ENCODE measurements around the gene TMEM234.
"Not testable (repeated sequence)": the region's sequence is repeated elsewhere in the genome, so short reads cannot be mapped to it uniquely, and the experiment has no call there.

TMEM234 gene

GRCh38 chr1:32221980-32222755 lies at the start of gene TMEM234, which contains the start of gene EIF3I:
TMEM234 (minus strand) TSS chr1:32222353; CDS start chr1:32222322, 31 bp downstream.
EIF3I (plus strand) TSS chr1:32222407; CDS start chr1:32222442, 35 bp downstream.
- Histone ChIP-seq H3K27ac (ENCODE audit: low read length) (peak within 1 kb of the TSS; percentile 94), H3K36me3 (ENCODE audit: control insufficient read depth in 2 of 2, insufficient read depth in 2 of 2, low read length in 2 of 2) (peaks cover 15 to 25% of the 10 kb centered on the region in 2 donors), H3K9me3 (ENCODE audit: control insufficient read depth in 2 of 2, low read length in 2 of 2) (no peaks in the 10 kb centered on the region), H3K4me3 (ENCODE audit: low read length in 2 of 2) (peak within 1 kb of the TSS; percentile 85 to 97), H3K9ac (ENCODE audit: low read length in 2 of 2) (peak within 1 kb of the TSS; percentile 95 to 100), H3K27me3 (ENCODE audit: control insufficient read depth in 1 of 2, insufficient read depth in 2 of 2, low read length in 2 of 2) (no peaks in the 10 kb centered on the region), H3K4me1 (ENCODE audit: control insufficient read depth, insufficient read depth, low read length) (peaks cover 30% of the 10 kb centered on the region)

DNA sequence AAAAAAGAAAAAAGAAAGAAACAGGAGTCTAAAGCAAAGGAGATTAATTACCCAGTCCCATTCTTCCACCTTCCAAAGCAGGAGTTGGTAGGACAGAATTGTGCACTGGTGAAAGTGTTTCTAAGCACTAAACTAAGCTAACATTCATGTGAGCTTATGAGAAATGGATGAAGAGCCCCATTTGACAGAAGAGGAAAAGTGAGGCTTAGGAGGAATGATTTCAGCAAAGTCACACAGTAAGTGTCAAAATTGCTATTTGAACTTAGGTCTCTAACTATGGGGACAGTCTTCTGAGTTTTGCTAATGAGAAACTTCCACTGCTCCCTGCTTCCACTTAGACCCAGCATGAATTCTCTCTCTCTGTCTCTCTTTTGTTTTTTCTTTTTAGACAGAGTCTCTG lies 47.6 kb upstream of the TMEM234 start:
- H3K9ac ChIP-seq (ENCODE audit: low read length in 2 of 2) = no peak overlapping the region
- no peak overlapping the region for H3K27ac ChIP-seq (ENCODE audit: low read length)
- H3K4me1 ChIP-seq (ENCODE audit: control insufficient read depth, insufficient read depth, low read length) = no peaks in the 10 kb centered on the region
- H3K9me3 ChIP-seq (ENCODE audit: control insufficient read depth in 2 of 2, low read length in 2 of 2) = no peaks in the 10 kb centered on the region
- peaks cover 10% of the 10 kb centered on the region in 2 donors for H3K27me3 ChIP-seq (ENCODE audit: control insufficient read depth in 1 of 2, insufficient read depth in 2 of 2, low read length in 2 of 2)
- H3K4me3 ChIP-seq (ENCODE audit: low read length in 2 of 2) = no peak overlapping the region
- H3K36me3 ChIP-seq (ENCODE audit: control insufficient read depth in 2 of 2, insufficient read depth in 2 of 2, low read length in 2 of 2) = no peaks in the 10 kb centered on the region

GRCh38 chr1:32266921-32267591 lies 44.9 kb upstream of the TMEM234 start:
- no peaks in the 10 kb centered on the region for H3K4me1 ChIP-seq (ENCODE audit: control insufficient read depth, insufficient read depth, low read length)
- no peak overlapping the region for H3K9ac ChIP-seq (ENCODE audit: low read length in 2 of 2)
- H3K27ac ChIP-seq (ENCODE audit: low read length) = no peak overlapping the region
- H3K4me3 ChIP-seq (ENCODE audit: low read length in 2 of 2) = no peak overlapping the region
- no peaks in the 10 kb centered on the region for H3K36me3 ChIP-seq (ENCODE audit: control insufficient read depth in 2 of 2, insufficient read depth in 2 of 2, low read length in 2 of 2)
- H3K27me3 ChIP-seq (ENCODE audit: control insufficient read depth in 1 of 2, insufficient read depth in 2 of 2, low read length in 2 of 2) = no peaks in the 10 kb centered on the region
- H3K9me3 ChIP-seq (ENCODE audit: control insufficient read depth in 2 of 2, low read length in 2 of 2) = no peaks in the 10 kb centered on the region

DNA sequence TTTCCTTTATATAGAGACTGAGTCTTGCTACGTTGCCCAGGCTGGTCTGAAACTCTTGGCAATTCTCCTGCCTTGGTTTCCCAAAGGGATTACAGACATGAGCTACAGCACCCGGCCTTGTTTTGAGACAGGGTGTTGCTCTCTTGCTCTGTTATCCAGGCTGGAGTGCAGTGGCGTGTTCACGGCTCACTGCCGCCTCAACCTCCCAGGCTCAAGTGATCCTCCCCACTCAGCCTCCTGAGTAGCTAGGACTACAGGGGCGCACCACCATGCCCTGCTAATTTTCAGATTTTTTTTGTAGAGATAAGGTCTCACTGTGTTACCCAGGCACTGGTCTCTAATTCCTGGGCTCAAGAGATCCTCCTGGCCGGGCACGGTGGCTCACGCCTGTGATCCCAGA lies 43.7 kb upstream of the TMEM234 start:
- Histone ChIP-seq H3K27me3 (ENCODE audit: control insufficient read depth in 1 of 2, insufficient read depth in 2 of 2, low read length in 2 of 2) (no peaks in the 10 kb centered on the region), H3K4me1 (ENCODE audit: control insufficient read depth, insufficient read depth, low read length) (no peaks in the 10 kb centered on the region), H3K27ac (ENCODE audit: low read length) (no peak overlapping the region), H3K9ac (ENCODE audit: low read length in 2 of 2) (no peak overlapping the region), H3K9me3 (ENCODE audit: control insufficient read depth in 2 of 2, low read length in 2 of 2) (no peaks in the 10 kb centered on the region), H3K36me3 (ENCODE audit: control insufficient read depth in 2 of 2, insufficient read depth in 2 of 2, low read length in 2 of 2) (no peaks in the 10 kb centered on the region), H3K4me3 (ENCODE audit: low read length in 2 of 2) (no peak overlapping the region)

DNA sequence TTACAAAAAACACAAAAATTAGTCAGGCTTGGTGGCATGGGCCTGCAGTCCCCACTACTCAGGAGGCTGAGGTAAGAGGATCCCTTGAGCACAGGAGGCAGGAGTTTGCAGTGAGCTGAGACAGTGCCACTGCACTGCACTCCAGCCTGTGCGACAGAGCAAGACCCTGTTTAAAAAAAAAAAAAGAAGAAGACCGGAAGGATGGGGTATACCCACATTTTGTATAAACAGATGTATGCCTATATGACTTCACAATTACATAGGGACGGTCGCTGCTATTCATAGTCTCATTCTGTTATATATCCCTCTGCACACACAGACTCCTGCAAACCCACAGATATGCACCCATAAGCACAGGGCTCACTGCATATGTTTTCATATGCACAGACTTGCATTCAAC lies 41.6 kb upstream of the TMEM234 start:
- Histone ChIP-seq H3K9ac (ENCODE audit: low read length in 2 of 2) (no peak overlapping the region), H3K36me3 (ENCODE audit: control insufficient read depth in 2 of 2, insufficient read depth in 2 of 2, low read length in 2 of 2) (no peaks in the 10 kb centered on the region), H3K27ac (ENCODE audit: low read length) (no peak overlapping the region), H3K4me3 (ENCODE audit: low read length in 2 of 2) (no peak overlapping the region), H3K27me3 (ENCODE audit: control insufficient read depth in 1 of 2, insufficient read depth in 2 of 2, low read length in 2 of 2) (no peaks in the 10 kb centered on the region), H3K9me3 (ENCODE audit: control insufficient read depth in 2 of 2, low read length in 2 of 2) (no peaks in the 10 kb centered on the region), H3K4me1 (ENCODE audit: control insufficient read depth, insufficient read depth, low read length) (no peaks in the 10 kb centered on the region)

DNA sequence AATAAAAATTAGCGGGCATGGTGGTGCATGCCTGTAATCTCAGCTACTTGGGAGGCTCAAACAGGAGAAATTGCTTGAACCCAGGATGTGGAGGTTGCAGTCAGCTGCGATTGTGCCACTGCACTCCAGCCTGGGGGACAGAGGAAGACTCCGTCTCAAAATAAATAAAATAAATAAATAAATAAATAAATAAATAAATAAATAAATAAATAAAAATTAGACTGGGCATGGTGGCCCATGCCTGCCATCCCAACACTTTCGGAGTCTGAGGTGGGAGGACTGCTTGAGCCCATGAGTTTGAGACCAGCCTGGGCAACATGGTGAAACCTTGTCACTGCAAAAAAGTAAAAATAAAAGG lies 41.1 kb upstream of the TMEM234 start:
- H3K36me3 ChIP-seq (ENCODE audit: control insufficient read depth in 2 of 2, insufficient read depth in 2 of 2, low read length in 2 of 2); H3K27ac ChIP-seq (ENCODE audit: low read length); H3K4me3 ChIP-seq (ENCODE audit: low read length in 2 of 2); H3K4me1 ChIP-seq (ENCODE audit: control insufficient read depth, insufficient read depth, low read length); H3K9ac ChIP-seq (ENCODE audit: low read length in 2 of 2); H3K9me3 ChIP-seq (ENCODE audit: control insufficient read depth in 2 of 2, low read length in 2 of 2); H3K27me3 ChIP-seq (ENCODE audit: control insufficient read depth in 1 of 2, insufficient read depth in 2 of 2, low read length in 2 of 2): not testable (repeated sequence)

GRCh38 chr1:32257227-32257508 lies 35.0 kb upstream of the TMEM234 start:
- Histone ChIP-seq H3K4me1 (ENCODE audit: control insufficient read depth, insufficient read depth, low read length) (peaks cover 3% of the 10 kb centered on the region), H3K4me3 (ENCODE audit: low read length in 2 of 2) (no peak overlapping the region), H3K36me3 (ENCODE audit: control insufficient read depth in 2 of 2, insufficient read depth in 2 of 2, low read length in 2 of 2) (no peaks in the 10 kb centered on the region), H3K9ac (ENCODE audit: low read length in 2 of 2) (no peak overlapping the region), H3K27ac (ENCODE audit: low read length) (no peak overlapping the region), H3K27me3 (ENCODE audit: control insufficient read depth in 1 of 2, insufficient read depth in 2 of 2, low read length in 2 of 2) (peaks cover 2 to 4% of the 10 kb centered on the region in 2 donors), H3K9me3 (ENCODE audit: control insufficient read depth in 2 of 2, low read length in 2 of 2) (no peaks in the 10 kb centered on the region)

- no peaks in the 10 kb centered on the region for H3K36me3 ChIP-seq (ENCODE audit: control insufficient read depth in 2 of 2, insufficient read depth in 2 of 2, low read length in 2 of 2)
- peaks cover 2 to 9% of the 10 kb centered on the region in 2 donors for H3K27me3 ChIP-seq (ENCODE audit: control insufficient read depth in 1 of 2, insufficient read depth in 2 of 2, low read length in 2 of 2)
- no peaks in the 10 kb centered on the region for H3K9me3 ChIP-seq (ENCODE audit: control insufficient read depth in 2 of 2, low read length in 2 of 2)
- no peak overlapping the region for H3K4me3 ChIP-seq (ENCODE audit: low read length in 2 of 2)
- H3K27ac ChIP-seq (ENCODE audit: low read length) = no peak overlapping the region
- H3K9ac ChIP-seq (ENCODE audit: low read length in 2 of 2) = no peak overlapping the region
- peaks cover 4% of the 10 kb centered on the region for H3K4me1 ChIP-seq (ENCODE audit: control insufficient read depth, insufficient read depth, low read length)
Observed at GRCh38 chr1:32256473-32257226, 34.5 kb upstream of the TMEM234 start.

- H3K4me1 ChIP-seq (ENCODE audit: control insufficient read depth, insufficient read depth, low read length) = peaks cover 4% of the 10 kb centered on the region
- H3K9ac ChIP-seq (ENCODE audit: low read length in 2 of 2) = no peak overlapping the region
- H3K27ac ChIP-seq (ENCODE audit: low read length) = no peak overlapping the region
- H3K36me3 ChIP-seq (ENCODE audit: control insufficient read depth in 2 of 2, insufficient read depth in 2 of 2, low read length in 2 of 2) = no peaks in the 10 kb centered on the region
- H3K4me3 ChIP-seq (ENCODE audit: low read length in 2 of 2) = no peak overlapping the region
- peaks cover 3 to 17% of the 10 kb centered on the region in 2 donors for H3K27me3 ChIP-seq (ENCODE audit: control insufficient read depth in 1 of 2, insufficient read depth in 2 of 2, low read length in 2 of 2)
- H3K9me3 ChIP-seq (ENCODE audit: control insufficient read depth in 2 of 2, low read length in 2 of 2) = no peaks in the 10 kb centered on the region
Observed at GRCh38 chr1:32255072-32256071, 33.2 kb upstream of the TMEM234 start.
